ENCODE data around the gene MYH7. TPM values are rescaled to one million over a fixed set of nuclear protein-coding genes. Genes with fewer than 3 reads are reported as not detected.
"Not testable (repeated sequence)": the region's sequence is repeated elsewhere in the genome, so short reads cannot be mapped to it uniquely, and the experiment has no call there.

The MYH7 gene
- total RNA-seq, 1 donor from 2014 or later, result 14,853 TPM

DNA sequence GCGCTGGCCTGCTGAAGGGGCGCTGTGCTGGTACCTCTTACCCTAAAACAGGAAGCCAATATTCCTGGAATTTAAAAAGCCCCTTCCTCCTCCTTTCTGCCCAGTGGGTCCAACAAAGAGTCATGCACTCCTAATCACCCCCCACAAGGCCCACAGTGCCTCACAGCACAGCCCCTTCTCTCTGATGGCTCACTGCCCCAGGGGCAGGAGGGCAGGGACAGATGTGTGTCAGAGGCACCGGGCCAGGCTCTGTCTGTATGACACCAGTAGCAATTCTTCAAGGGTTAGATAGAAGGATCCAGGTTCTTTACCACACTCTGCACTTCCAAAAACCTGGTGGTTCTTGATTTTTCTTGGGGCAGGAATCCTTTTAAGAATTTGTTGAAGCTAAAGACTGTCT is 36.3 kb downstream of the MYH7 start:
- peak overlapping the region; percentile 9 for H3K4me3 ChIP-seq
- peak; percentile 12 for DNase-seq
- H3K4me1 ChIP-seq, result peaks cover 57% of the 10 kb centered on the region
- H3K27ac ChIP-seq (replicated peaks), result peak overlapping the region; percentile 58
- TF ChIP-seq, protein P1, sequence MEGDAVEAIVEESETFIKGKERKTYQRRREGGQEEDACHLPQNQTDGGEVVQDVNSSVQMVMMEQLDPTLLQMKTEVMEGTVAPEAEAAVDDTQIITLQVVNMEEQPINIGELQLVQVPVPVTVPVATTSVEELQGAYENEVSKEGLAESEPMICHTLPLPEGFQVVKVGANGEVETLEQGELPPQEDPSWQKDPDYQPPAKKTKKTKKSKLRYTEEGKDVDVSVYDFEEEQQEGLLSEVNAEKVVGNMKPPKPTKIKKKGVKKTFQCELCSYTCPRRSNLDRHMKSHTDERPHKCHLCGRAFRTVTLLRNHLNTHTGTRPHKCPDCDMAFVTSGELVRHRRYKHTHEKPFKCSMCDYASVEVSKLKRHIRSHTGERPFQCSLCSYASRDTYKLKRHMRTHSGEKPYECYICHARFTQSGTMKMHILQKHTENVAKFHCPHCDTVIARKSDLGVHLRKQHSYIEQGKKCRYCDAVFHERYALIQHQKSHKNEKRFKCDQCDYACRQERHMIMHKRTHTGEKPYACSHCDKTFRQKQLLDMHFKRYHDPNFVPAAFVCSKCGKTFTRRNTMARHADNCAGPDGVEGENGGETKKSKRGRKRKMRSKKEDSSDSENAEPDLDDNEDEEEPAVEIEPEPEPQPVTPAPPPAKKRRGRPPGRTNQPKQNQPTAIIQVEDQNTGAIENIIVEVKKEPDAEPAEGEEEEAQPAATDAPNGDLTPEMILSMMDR (IDR thresholded peaks at IDR 0.05; ENCODE audit: borderline replicate concordance), result no peak
- intact Hi-C loops (cut with micrococcal nuclease), result no loop called here
- H3K27me3 ChIP-seq (ENCODE audit: low read depth), result peaks cover 5% of the 10 kb centered on the region
- H3K9me3 ChIP-seq (replicated peaks), result no peaks in the 10 kb centered on the region
- peaks cover 61% of the 10 kb centered on the region for H3K36me3 ChIP-seq

DNA sequence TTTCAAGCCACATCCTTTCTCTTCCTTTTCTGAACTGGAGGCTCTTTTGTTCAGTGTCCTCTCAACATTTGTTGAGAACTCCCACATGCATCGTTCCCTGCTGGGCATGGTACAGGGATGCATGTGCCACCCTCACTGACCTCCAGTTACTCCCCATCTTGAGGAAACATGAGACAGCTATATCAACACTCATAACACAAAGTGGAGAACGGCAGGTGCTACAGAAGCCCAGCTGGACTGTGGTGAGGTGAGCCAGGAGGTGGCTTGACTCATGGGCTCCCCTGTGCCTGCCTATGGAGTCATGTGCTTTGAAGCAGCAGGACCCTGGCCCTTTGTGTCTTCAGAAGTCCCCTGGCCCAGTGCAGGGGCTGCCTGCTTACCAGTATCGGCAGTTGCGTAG is 37.1 kb downstream of the MYH7 start:
- peak overlapping the region; percentile 9 for H3K4me3 ChIP-seq
- peaks cover 54% of the 10 kb centered on the region for H3K4me1 ChIP-seq
- H3K27ac ChIP-seq (replicated peaks), result peak overlapping the region; percentile 58
- intact Hi-C loops (cut with micrococcal nuclease), result no loop called here
- H3K36me3 ChIP-seq, result peaks cover 62% of the 10 kb centered on the region
- peaks cover 5% of the 10 kb centered on the region for H3K27me3 ChIP-seq (ENCODE audit: low read depth)
- TF ChIP-seq, protein P1 (IDR thresholded peaks at IDR 0.05; ENCODE audit: borderline replicate concordance), result no peak
- no peak for DNase-seq
- no peaks in the 10 kb centered on the region for H3K9me3 ChIP-seq (replicated peaks)

DNA sequence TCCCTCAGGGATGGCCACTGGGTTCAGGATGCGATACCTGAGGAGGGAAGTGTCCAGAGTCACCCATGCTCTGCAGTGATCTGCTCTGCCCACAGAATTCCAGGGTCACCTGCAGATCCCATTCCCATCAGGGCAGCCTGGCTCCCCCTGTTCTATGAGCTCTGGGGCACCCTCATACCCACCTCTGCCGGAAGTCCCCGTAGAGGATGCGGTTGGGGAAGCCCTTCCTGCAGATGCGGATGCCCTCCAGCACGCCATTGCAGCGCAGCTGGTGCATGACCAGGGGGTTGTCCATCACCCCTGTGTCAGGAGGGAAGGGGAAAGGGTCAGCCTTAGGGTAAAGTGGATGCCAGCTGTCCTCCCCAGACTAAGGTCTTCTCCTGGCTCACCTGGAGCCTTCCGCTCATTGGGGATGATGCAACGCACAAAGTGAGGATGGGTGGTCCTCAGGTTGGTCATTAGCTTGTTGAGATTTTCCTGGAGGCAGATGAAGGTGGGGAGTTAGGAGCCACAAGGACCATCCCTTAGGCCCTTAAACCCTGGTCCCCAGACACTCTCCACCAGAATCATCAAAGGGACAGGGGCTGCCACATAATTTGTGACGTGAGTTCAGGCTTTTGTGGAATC is 38.6 kb downstream of the MYH7 start:
- Histone ChIP-seq H3K4me3 (peak overlapping the region; percentile 15), H3K27ac (replicated peaks) (peak overlapping the region; percentile 27), H3K9me3 (replicated peaks) (no peaks in the 10 kb centered on the region), H3K36me3 (peaks cover 67% of the 10 kb centered on the region), H3K4me1 (peaks cover 50% of the 10 kb centered on the region), H3K27me3 (ENCODE audit: low read depth) (no peaks in the 10 kb centered on the region)
- intact Hi-C loops (cut with micrococcal nuclease), result no loop called here
- DNase-seq, result no peak
- TF ChIP-seq, protein P1 (IDR thresholded peaks at IDR 0.05; ENCODE audit: borderline replicate concordance), result no peak

DNA sequence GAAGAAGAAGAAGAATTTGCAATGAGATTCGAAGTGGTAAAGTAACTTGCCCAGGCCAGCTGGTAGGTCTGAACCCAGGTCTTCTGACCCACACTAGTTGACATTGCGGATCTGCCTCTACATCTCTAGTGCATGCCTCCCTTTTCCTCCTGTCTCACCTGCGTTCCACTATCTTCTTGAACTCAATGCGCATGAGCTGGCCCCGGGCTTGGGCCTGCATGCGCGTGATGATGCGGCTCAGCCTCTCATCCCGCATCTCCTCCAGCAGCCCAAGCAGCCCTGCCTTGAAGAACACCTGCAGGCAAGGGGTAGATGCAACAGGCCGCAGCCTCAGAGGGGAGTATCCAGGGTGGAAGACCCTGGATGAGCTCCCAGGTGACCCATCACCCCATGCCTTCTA is 39.3 kb downstream of the MYH7 start:
- peaks cover 66% of the 10 kb centered on the region for H3K36me3 ChIP-seq

DNA sequence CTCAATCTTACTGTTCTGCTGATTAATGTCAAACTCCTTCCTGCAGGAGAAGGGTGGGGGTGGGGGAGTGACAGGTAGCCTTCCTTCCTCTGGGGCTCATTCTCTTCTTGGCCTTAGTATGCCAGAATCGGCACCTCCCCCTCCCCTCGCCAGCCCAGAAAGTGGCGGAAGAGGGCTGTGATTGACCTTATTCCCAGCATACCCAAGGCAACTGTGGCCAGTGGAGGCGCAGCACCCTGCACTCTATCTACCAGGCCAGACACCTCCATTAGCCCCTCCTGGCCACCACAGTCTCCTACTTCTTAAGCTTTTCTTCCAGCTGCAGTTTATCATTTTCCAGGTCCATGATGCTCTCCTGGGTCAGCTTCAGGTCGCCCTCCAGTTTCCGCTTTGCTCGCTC is 42.8 kb downstream of the MYH7 start:
- peak overlapping the region; percentile 60 for H3K27ac ChIP-seq (replicated peaks)
- peaks cover 28% of the 10 kb centered on the region for H3K4me1 ChIP-seq
- intact Hi-C loops (cut with micrococcal nuclease), result no loop called here
- no peak overlapping the region for H3K4me3 ChIP-seq
- DNase-seq, result no peak
- peaks cover 13% of the 10 kb centered on the region for H3K27me3 ChIP-seq (ENCODE audit: low read depth)
- H3K9me3 ChIP-seq (replicated peaks), result no peaks in the 10 kb centered on the region
- TF ChIP-seq, protein P1 (IDR thresholded peaks at IDR 0.05; ENCODE audit: borderline replicate concordance), result no peak
- peaks cover 73% of the 10 kb centered on the region for H3K36me3 ChIP-seq

More for the DNA sequence above, 39.3 kb downstream of the MYH7 start:
- no peaks in the 10 kb centered on the region for H3K9me3 ChIP-seq (replicated peaks)
- peak overlapping the region; percentile 5 for H3K27ac ChIP-seq (replicated peaks)
- intact Hi-C loops (cut with micrococcal nuclease), result no loop called here
- TF ChIP-seq, protein P1 (IDR thresholded peaks at IDR 0.05; ENCODE audit: borderline replicate concordance), result no peak
- peak; percentile 13 for DNase-seq
- no peaks in the 10 kb centered on the region for H3K27me3 ChIP-seq (ENCODE audit: low read depth)
- peaks cover 43% of the 10 kb centered on the region for H3K4me1 ChIP-seq
- H3K4me3 ChIP-seq, result no peak overlapping the region

DNA sequence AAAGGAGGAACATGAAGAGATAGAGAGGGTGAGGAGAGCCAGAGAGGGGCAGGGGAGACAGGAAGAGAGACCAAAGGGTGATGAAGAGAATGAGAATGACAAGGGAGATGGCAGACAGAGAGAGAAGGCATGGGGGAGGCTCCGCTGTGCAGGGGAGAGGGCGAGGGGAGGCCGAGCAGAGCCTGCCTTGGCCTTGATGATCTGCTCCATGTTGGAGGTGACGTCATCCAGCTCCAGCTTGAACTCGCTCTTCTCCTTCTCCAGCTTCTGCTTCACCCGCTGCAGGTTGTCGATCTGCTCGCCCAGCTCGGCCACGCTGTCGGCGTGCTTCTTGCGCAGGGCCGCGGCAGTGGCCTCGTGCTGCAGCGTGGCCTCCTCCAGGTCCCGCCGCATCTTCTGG is 45.6 kb downstream of the MYH7 start:
- DNase-seq; H3K9me3 ChIP-seq (replicated peaks); intact Hi-C loops (cut with micrococcal nuclease); H3K4me3 ChIP-seq: not testable (repeated sequence)
- Histone ChIP-seq H3K36me3 (peaks cover 85% of the 10 kb centered on the region), H3K27ac (replicated peaks) (peak overlapping the region; percentile 40), H3K4me1 (peaks cover 17% of the 10 kb centered on the region), H3K27me3 (ENCODE audit: low read depth) (peaks cover 13% of the 10 kb centered on the region)
